Activated CD4-positive, alpha-beta T cell treated with anti-CD3 and anti-CD28 coated beads, Interleukin-2, amount 10 ng/mL, durations not matched to agents 24 days and 14 days (primary cell): Measurements from ENCODE around the gene S100A13. TPM values are rescaled to one million over a fixed set of nuclear protein-coding genes. Genes with fewer than 3 reads are reported as not detected.

Experiments
- DNase-seq: peaks from one replicate; pipeline ENCODE4 v3.0.0; 2022
- H3K27ac Mint-ChIP-seq: one replicate; pipeline ENCODE4 v1.8.0; 2022; ENCODE audit warnings: mild to moderate bottlenecking, mixed read lengths
- H3K27me3 Mint-ChIP-seq: one replicate; pipeline ENCODE4 v1.8.0; 2022; ENCODE audit warnings: mixed read lengths
- H3K36me3 Mint-ChIP-seq: one replicate; pipeline ENCODE4 v1.8.0; 2022; ENCODE audit warnings: low read depth, mild to moderate bottlenecking, mixed read lengths
- H3K4me1 Mint-ChIP-seq: one replicate; pipeline ENCODE4 v1.8.0; 2021; ENCODE audit warnings: mixed read lengths
- H3K4me3 Mint-ChIP-seq: one replicate; pipeline ENCODE4 v1.8.0; 2022; ENCODE audit warnings: mild to moderate bottlenecking, moderate library complexity, mixed read lengths
- H3K9me3 Mint-ChIP-seq: one replicate; pipeline ENCODE4 v1.8.0; 2021; ENCODE audit warnings: mixed read lengths
- intact Hi-C: fragments of 100-400 bp; cut with micrococcal nuclease; formaldehyde crosslinking; loops from one replicate; pipeline ENCODE4 v1.15.1; 2023
- total RNA-seq: library from RNA; stranded (reverse); gene quantifications from 2 replicates; pipeline ENCODE4 v1.2.3, GENCODE V29; 2022

The S100A13 gene
- total RNA-seq, 1 donor from 2014 or later, result 3.2 TPM

GRCh38 chr1:153612755-153613331 lies 14.5 kb downstream of the S100A13 start, which contains the start of gene S100A16:
S100A16 (minus strand) TSS chr1:153613137; CDS start chr1:153608151, 4,986 bp downstream.
- no peak for DNase-seq
- Mint-ChIP-seq H3K27me3 (no peaks in the 10 kb centered on the region), H3K36me3 (no peaks in the 10 kb centered on the region), H3K27ac (no peak within 1 kb of the TSS), H3K4me1 (peaks cover 8% of the 10 kb centered on the region), H3K4me3 (no peak within 1 kb of the TSS), H3K9me3 (no peaks in the 10 kb centered on the region)
- intact Hi-C loops, result no loop called here

DNA sequence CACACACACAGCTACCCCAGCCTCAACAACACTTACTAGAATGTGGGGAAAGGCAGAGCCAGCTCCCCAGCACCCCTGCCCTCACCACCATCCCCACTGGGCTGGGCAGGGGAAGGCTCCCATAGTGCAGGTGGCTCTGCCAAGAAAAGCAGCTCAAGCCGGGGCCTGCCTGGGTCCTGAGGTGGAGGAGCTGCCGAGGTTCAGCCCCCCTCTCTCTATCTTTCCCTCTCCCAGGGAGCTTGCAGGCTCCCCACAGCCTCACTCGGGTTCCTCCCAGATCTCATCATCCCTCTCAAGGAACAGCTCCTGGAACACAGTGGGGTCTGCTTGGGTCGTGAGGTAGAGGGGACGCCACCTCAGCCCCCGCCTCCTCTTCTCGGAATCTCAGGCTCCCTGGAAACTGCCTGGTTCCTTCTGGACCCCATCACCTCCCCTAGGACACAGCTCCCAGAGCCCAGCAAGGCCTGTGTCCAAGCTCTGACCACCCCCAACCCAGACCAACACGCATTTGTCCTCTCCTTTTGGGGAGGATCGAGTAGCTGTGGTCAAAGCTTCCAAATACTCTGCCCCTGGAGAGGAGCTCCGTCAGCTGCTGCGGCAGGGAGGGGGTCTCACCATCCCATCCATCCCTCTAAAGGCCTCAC lies 15.1 kb downstream of the S100A13 start:
- DNase-seq, result no peak
- Mint-ChIP-seq H3K9me3 (no peaks in the 10 kb centered on the region), H3K4me1 (peaks cover 4% of the 10 kb centered on the region), H3K36me3 (no peaks in the 10 kb centered on the region), H3K4me3 (no peak overlapping the region), H3K27ac (no peak overlapping the region), H3K27me3 (no peaks in the 10 kb centered on the region)
- intact Hi-C loops, result no loop called here

GRCh38 chr1:153611356-153611755 lies 15.9 kb downstream of the S100A13 start:
- Mint-ChIP-seq H3K36me3 (no peaks in the 10 kb centered on the region), H3K4me1 (no peaks in the 10 kb centered on the region), H3K27me3 (no peaks in the 10 kb centered on the region), H3K4me3 (no peak overlapping the region), H3K9me3 (no peaks in the 10 kb centered on the region), H3K27ac (no peak overlapping the region)
- intact Hi-C loops, result no loop called here
- DNase-seq, result no peak

DNA sequence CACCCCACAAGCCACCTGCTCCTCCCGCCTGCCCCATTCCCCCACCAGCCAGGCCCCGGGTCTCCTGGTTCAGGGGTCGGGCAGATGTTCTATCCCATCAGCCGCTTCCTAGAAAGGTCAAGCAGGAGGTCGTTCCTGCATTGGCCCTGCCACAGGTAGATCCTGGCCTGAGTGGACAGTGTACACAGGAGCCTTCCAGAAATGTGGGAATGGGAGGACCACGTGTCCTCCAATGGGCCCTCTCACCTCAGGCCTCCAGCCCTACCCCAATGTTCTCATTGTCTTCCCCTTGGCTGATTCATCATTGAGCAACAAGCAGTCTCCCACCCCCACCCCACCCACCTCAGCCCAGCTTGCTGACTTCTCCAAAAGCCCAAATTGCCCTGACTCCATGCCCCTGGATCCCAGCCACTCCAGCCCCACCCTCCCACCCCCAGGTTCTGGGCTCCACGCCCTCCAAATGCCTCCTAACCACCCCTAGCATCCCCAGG lies 16.4 kb downstream of the S100A13 start:
- H3K9me3 Mint-ChIP-seq, result no peaks in the 10 kb centered on the region
- no peak for DNase-seq
- no peaks in the 10 kb centered on the region for H3K36me3 Mint-ChIP-seq
- no peak overlapping the region for H3K27ac Mint-ChIP-seq
- H3K27me3 Mint-ChIP-seq, result no peaks in the 10 kb centered on the region
- no peak overlapping the region for H3K4me3 Mint-ChIP-seq
- intact Hi-C loops, result no loop called here
- no peaks in the 10 kb centered on the region for H3K4me1 Mint-ChIP-seq

GRCh38 chr1:153610334-153610733 lies 17.0 kb downstream of the S100A13 start:
- Mint-ChIP-seq H3K36me3 (no peaks in the 10 kb centered on the region), H3K9me3 (no peaks in the 10 kb centered on the region), H3K27ac (no peak overlapping the region), H3K4me1 (no peaks in the 10 kb centered on the region), H3K4me3 (no peak overlapping the region), H3K27me3 (no peaks in the 10 kb centered on the region)
- no peak for DNase-seq
- intact Hi-C loops, result no loop called here

DNA sequence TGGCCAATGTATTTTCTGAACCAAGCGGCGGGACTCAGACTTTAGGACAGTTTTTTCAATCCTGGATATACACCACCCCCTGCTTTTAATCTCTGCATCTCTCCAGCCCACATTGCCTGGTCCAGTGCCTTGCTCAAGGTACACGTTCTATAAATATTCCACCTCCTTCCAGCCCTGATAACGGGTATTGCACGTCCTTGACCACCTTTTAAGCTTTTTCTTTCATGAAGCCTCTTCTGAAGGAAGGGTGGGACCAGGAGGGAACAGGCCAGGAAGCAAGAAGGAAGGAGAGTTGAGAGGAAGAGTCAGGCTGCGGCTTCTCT lies 17.8 kb downstream of the S100A13 start:
- Mint-ChIP-seq H3K36me3 (no peaks in the 10 kb centered on the region), H3K27ac (no peak overlapping the region), H3K27me3 (no peaks in the 10 kb centered on the region), H3K4me3 (no peak overlapping the region), H3K4me1 (no peaks in the 10 kb centered on the region), H3K9me3 (no peaks in the 10 kb centered on the region)
- no peak for DNase-seq
- intact Hi-C loops, result no loop called here

DNA sequence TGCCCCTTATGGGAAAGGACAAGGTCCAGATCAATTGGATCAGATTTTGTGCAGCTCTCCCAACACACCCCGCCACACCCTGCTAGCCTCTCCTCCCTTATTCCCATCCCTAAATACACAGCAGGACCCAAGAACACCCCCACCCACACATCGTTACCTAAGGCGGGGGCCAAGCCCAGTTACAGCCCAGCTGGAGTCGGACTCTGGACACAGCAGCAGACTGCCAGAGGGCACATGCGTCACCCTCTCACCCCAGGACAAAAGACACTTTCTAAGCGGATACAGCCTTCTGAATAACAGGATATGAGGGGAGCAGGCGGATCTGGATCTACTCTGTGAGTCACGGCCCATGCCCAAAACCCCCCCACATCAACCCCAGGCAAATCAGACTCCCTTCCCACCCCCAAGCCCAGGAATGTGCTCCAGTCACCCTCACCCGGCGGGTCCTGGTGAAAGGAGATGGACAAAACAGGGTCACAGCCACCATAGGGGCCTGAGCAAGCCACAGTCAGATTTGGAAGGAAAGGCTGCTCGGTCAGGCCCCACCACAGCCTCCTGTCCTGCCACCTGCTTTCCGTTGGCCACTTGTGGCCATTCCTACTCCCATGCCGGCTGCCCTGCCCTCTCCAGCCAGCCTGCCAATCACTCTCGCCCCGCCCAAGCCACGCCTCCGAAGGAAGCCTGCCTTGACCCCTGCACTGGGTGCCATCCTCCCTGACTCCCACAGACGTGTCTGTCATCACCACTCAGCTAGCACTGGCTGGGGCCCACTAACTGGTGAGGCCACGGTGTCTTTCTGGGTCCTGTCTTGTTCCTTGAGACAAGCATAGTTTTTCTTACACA lies 18.3 kb downstream of the S100A13 start:
- intact Hi-C loops, result no loop called here
- no peaks in the 10 kb centered on the region for H3K9me3 Mint-ChIP-seq
- no peak overlapping the region for H3K4me3 Mint-ChIP-seq
- DNase-seq, result no peak
- no peaks in the 10 kb centered on the region for H3K4me1 Mint-ChIP-seq
- no peaks in the 10 kb centered on the region for H3K27me3 Mint-ChIP-seq
- no peak overlapping the region for H3K27ac Mint-ChIP-seq
- no peaks in the 10 kb centered on the region for H3K36me3 Mint-ChIP-seq

- no peaks in the 10 kb centered on the region for H3K4me1 Mint-ChIP-seq
- no peaks in the 10 kb centered on the region for H3K9me3 Mint-ChIP-seq
- intact Hi-C loops, result no loop called here
- no peak overlapping the region for H3K27ac Mint-ChIP-seq
- no peaks in the 10 kb centered on the region for H3K36me3 Mint-ChIP-seq
- H3K4me3 Mint-ChIP-seq, result no peak overlapping the region
- DNase-seq, result no peak
- no peaks in the 10 kb centered on the region for H3K27me3 Mint-ChIP-seq
Observed at GRCh38 chr1:153608089-153608682, 19.1 kb downstream of the S100A13 start.

DNA sequence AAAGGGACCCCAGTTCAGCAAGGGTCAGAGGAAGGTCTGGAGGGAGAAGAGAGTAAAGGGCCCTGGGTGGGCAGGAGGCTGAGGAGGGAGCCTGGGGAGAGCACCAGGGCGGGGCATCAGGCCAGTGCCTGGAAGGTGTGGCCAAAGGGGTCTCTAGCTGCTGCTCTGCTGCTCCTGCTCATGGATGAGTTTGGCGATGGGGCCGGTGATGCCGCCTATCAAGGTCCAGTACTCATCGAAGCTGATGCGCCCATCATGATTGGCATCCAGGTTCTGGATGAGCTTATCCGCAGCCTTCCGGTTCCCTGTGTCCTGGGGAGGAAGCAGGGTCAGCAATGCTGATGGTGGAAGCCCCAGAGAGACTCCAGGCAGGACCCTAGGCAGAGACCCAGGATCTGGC lies 19.9 kb downstream of the S100A13 start:
- Mint-ChIP-seq H3K4me1 (no peaks in the 10 kb centered on the region), H3K36me3 (no peaks in the 10 kb centered on the region), H3K4me3 (no peak overlapping the region), H3K27me3 (no peaks in the 10 kb centered on the region), H3K27ac (no peak overlapping the region), H3K9me3 (no peaks in the 10 kb centered on the region)
- intact Hi-C loops, result no loop called here
- no peak for DNase-seq

GRCh38 chr1:153606194-153606593 lies 21.1 kb downstream of the S100A13 start:
- DNase-seq, result no peak
- no peak overlapping the region for H3K4me3 Mint-ChIP-seq
- no peak overlapping the region for H3K27ac Mint-ChIP-seq
- H3K9me3 Mint-ChIP-seq, result no peaks in the 10 kb centered on the region
- H3K36me3 Mint-ChIP-seq, result no peaks in the 10 kb centered on the region
- H3K27me3 Mint-ChIP-seq, result no peaks in the 10 kb centered on the region
- H3K4me1 Mint-ChIP-seq, result peaks cover 4% of the 10 kb centered on the region
- intact Hi-C loops, result no loop called here

DNA sequence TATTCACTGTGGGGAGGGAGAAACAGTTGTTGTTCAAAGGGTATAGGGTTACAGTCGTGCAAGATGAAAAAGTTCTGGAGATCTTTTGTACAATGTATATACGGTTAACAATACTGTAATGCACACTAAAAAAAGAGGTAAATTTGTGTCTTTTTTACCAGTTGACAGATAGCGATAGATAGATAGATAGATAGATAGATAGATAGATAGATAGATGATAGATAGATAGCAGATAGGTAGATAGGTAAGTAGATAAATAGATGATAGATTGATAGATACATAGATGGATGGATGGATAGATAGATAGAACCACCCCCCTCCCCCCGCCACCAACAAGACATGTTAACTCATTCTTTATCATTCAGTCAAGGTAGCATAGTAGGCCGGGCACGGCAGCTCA lies 24.6 kb downstream of the S100A13 start:
- peaks cover 12% of the 10 kb centered on the region for H3K4me1 Mint-ChIP-seq
- intact Hi-C loops, result no loop called here
- H3K36me3 Mint-ChIP-seq, result no peaks in the 10 kb centered on the region
- DNase-seq, result no peak
- no peaks in the 10 kb centered on the region for H3K9me3 Mint-ChIP-seq
- H3K4me3 Mint-ChIP-seq, result no peak overlapping the region
- H3K27ac Mint-ChIP-seq, result no peak overlapping the region
- no peaks in the 10 kb centered on the region for H3K27me3 Mint-ChIP-seq

DNA sequence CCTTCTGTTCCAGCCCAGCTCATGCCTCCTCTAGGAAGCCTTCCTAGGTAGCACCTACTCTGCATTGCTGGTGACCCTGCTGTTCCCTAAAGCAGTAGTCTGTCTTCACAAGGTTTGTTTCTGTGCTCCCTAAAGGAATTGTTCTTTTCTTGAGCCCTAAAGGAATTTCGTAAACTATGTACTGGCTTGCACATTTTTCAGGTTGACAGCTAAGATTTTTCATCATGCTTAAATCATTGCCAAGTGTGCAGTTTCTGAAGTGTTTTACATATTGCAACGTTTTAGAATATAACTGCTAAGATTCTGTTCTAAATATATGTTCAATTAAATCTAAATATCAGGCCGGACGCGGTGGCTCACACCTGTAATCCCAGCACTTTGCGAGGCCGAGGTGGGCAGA lies 27.5 kb downstream of the S100A13 start:
- no peak for DNase-seq
- intact Hi-C loops, result no loop called here
- no peaks in the 10 kb centered on the region for H3K36me3 Mint-ChIP-seq
- no peak overlapping the region for H3K27ac Mint-ChIP-seq
- H3K27me3 Mint-ChIP-seq, result no peaks in the 10 kb centered on the region
- H3K9me3 Mint-ChIP-seq, result no peaks in the 10 kb centered on the region
- H3K4me3 Mint-ChIP-seq, result no peak overlapping the region
- peaks cover 19% of the 10 kb centered on the region for H3K4me1 Mint-ChIP-seq

DNA sequence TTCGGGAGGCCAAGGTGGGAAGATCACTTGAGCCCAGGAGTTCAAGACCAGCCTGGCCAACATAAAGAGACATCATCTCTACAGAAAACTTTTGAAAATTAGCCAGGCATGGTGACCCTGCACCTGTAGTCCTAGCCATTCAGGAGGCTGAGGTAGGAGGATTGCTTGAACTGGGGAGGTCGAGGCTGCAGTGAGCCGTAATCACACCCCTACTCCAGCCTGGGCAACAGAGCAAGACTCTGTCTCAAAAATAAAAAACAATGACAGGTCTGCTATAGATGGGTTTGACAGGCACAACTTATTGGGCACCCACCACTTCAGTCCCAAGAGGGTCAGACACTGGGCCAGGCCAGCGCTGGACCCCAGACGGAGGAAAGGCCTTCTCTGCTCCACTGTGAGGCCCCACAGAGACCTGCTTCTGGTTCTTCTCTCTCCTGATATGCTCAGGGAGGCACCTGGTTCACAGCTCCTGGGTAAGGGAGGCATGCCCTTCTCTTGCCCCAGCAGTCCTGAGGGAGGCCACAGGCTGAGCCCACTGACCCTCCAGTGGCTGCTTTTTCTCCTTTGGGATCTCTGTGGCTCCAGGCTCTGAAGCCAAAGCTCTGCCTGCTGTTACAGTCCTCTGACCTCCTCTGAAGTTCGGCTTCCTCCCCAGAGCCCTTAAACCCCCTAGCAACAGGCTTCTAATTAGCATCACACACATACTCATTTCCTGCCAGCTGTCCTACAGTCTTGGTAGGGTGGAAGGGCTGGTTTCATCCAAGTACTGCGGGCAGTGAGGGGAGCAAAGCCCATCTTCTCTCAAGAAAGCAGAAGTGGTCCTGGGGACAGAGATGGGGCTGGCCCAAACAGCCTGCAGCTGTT lies 28.8 kb downstream of the S100A13 start:
- peak; percentile 74 for DNase-seq
- Mint-ChIP-seq H3K36me3 (no peaks in the 10 kb centered on the region), H3K4me1 (peaks cover 19% of the 10 kb centered on the region), H3K9me3 (no peaks in the 10 kb centered on the region), H3K27me3 (no peaks in the 10 kb centered on the region), H3K27ac (peak overlapping the region; percentile 54), H3K4me3 (no peak overlapping the region)
- intact Hi-C loops, result no loop called here
